DMS79 treated with DMSO at 0.1 percent for 48 hours (cell line): ENCODE results near the gene TMEM121.
"Not testable (repeated sequence)": the region's sequence is repeated elsewhere in the genome, so short reads cannot be mapped to it uniquely, and the experiment has no call there.

Experiments used
- DNase-seq: peaks from one replicate; lab custom pipeline; 2025; lab: John Stamatoyannopoulos, UW

TMEM121 gene

GRCh38 chr14:105570482-105570881, 44.1 kb downstream of the TMEM121 start:
- no peak for DNase-seq

- DNase-seq: not testable (repeated sequence)
Observed at GRCh38 chr14:105571181-105571951, 45.0 kb downstream of the TMEM121 start.

- DNase-seq: not testable (repeated sequence)
Observed at GRCh38 chr14:105572063-105572462, 45.7 kb downstream of the TMEM121 start.

DNA sequence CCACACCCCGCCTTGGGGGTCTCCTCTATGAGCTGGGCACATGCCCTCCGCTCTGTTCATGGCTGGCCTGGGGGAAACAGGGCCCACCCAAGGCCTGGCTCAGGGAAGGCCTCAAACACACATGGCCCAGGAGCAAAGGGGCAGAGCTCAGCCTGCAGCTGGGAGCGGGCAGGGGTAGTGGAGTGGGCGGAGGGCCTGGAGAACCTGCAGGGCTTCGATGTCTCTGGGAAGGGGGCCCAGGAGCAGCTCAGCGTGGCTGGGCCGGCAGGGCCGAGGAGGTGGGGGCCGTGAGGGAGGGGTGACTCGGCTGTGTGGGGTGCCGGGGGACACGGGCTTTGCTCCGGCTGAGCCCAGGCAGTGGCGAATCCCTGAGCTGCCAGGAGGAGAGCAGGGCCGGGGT, 47.5 kb downstream of the TMEM121 start:
- DNase-seq: not testable (repeated sequence)

- not testable (repeated sequence) for DNase-seq
Observed at GRCh38 chr14:105574411-105574810, 48.0 kb downstream of the TMEM121 start.

DNA sequence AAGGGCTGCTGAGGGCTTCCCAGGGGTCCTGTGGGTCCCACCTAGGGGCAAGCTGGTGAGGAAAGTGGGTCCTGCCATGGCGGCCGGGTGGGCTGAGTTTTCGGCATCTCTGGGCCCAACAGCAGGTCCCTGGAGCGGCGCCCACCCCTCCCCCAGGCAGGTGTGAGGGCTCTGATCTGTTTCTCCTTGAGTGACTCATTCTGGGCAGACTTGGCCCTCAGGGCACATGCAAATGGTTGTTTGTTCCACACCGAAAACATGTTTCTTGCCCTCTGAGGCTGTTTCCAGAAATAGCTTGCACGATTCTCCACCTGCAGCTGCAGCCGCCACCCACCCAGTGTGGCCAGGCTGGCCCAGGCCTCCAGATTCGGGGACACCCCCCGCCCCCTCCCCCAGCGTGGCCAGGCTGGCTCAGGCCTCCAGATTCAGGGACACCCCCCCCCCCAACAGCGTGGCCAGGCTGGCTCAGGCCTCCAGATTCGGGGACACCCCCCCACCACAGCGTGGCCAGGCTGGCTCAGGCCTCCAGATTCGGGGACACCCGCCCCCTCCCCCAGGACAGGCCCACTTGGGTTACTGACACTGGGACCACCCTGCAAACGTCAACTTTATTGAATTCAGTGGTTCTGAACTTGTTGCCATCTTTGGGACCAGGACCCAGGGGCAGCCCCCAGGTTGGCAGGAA, 48.8 kb downstream of the TMEM121 start:
- DNase-seq: not testable (repeated sequence)

DNA sequence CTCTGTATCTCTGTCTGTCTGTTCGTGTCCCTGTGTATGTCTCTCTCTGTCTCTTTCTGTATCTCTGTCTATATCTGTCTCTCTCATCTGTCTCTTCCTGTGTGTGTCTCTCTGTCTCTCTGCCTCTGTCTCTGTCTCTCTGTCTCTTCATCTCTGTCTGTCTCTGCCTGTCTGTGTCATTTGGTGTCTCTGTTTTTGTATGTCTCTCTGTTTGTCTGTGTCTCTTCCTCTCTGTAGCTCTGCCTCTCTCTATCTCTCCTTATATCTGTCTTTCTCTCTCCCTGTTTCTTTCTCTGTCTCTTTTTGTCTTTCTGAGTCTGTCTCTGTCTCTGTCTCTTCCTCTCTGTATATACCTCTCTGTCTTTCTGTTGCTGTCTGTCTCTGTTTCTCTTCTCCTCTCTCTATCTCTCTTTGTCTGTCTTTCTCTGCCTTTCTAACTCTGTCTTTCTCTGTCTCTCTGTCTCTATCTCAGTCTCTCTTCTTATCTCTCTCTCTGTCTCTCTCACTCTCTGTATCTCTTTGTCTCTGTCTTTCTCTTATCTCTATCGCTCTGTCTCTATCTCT, 50.2 kb downstream of the TMEM121 start:
- DNase-seq: no peak

- DNase-seq: no peak
Observed at GRCh38 chr14:105577314-105577861, 51.0 kb downstream of the TMEM121 start.

DNA sequence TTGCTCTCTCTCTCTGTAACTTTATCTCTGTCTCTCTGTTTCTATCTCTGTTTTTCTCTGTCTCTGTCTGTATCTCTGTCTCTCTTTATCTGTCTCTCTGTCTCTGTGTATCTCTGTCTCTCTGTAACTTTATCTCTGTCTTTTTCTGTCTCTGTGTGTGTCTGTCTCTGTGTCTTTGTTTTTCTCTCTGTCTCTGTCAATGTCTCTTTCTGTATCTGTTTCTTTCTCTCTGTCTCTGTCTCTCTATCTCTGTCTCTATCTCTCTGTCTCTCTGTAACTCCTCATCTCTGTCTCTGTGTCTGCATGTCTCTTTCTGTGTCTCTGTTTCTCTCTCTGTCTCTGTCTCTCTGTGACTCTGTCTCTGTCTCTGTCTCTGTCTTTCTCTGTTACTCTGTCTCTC, 51.7 kb downstream of the TMEM121 start:
- no peak for DNase-seq

DNA sequence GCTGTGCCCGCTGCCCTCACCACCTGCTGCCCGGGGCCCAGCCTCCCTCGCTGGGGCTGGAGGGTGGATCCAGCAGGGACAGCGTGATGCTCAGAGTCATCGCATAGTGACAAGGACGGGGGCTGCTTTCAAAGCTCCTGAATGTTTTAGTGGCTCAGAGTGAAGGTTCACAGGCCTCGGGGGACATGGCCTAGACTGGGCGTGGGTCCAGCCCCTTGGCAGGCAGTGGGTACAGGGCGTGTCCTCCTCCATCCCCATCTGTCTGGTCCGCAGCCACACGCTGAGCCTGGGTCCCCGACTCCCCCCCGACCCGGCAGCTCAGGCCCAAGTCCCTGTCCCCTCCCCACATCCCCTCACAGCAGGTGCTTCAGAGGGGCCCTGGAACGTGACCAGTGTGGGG, 52.8 kb downstream of the TMEM121 start:
- DNase-seq: not testable (repeated sequence)
